ENCODE data around the gene LBX1. TPM values are rescaled to one million over a fixed set of nuclear protein-coding genes. Genes with fewer than 3 reads are reported as not detected.

The LBX1 gene
- total RNA-seq, 2 experiments from 2014 or later, result not detected

- H3K79me2 ChIP-seq (ENCODE audit: insufficient read depth, low read depth, low read length), result no peaks in the 10 kb centered on the region
- no peak overlapping the region for H3K4me2 ChIP-seq (ENCODE audit: low read length)
- ChIA-PET CTCF (ENCODE audit: unreplicated experiment) (no interaction called here), POLR2A (no interaction called here)
- no peaks in the 10 kb centered on the region for H3K9me3 ChIP-seq (ENCODE audit: low read length)
- intact Hi-C loops (cut with micrococcal nuclease; ENCODE audit: unreplicated experiment), result no loop called here
- H3K27ac ChIP-seq (ENCODE audit: low read depth, low read length, poor library complexity, severe bottlenecking), result no peak overlapping the region
- H3K4me3 ChIP-seq (ENCODE audit: low read depth, low read length, poor library complexity, severe bottlenecking), result no peak overlapping the region
- no peak for DNase-seq (ENCODE audit: low spot score)
- no peaks in the 10 kb centered on the region for H3K9me2 ChIP-seq (ENCODE audit: insufficient read depth, low read length)
- no peaks in the 10 kb centered on the region for H3K4me1 ChIP-seq (ENCODE audit: insufficient read depth, low read length, poor library complexity, severe bottlenecking)
- no peaks in the 10 kb centered on the region for H3K36me3 ChIP-seq (ENCODE audit: insufficient read depth, low read length)
- H4K20me1 ChIP-seq (ENCODE audit: insufficient read depth, low read length), result no peaks in the 10 kb centered on the region
- no TSS peak for BruUV-seq (replicated peaks)
- TF ChIP-seq CTCF (conservative IDR thresholded peaks at IDR 0.05; ENCODE audit: low read length) (no peak), EZH2phosphoT487 (IDR thresholded peaks at IDR 0.05; ENCODE audit: borderline replicate concordance, low read depth, low read length) (no peak)
- H2AFZ ChIP-seq (ENCODE audit: low read length), result no peak overlapping the region
Measured at GRCh38 chr10:101226491-101227428, 2.5 kb downstream of the LBX1 start.

- no peak overlapping the region for H3K4me3 ChIP-seq (ENCODE audit: low read depth, low read length, poor library complexity, severe bottlenecking)
- BruUV-seq (replicated peaks), result no TSS peak
- no peaks in the 10 kb centered on the region for H3K4me1 ChIP-seq (ENCODE audit: insufficient read depth, low read length, poor library complexity, severe bottlenecking)
- H4K20me1 ChIP-seq (ENCODE audit: insufficient read depth, low read length), result no peaks in the 10 kb centered on the region
- no peak overlapping the region for H2AFZ ChIP-seq (ENCODE audit: low read length)
- H3K9me2 ChIP-seq (ENCODE audit: insufficient read depth, low read length), result no peaks in the 10 kb centered on the region
- no peak overlapping the region for H3K27ac ChIP-seq (ENCODE audit: low read depth, low read length, poor library complexity, severe bottlenecking)
- no peaks in the 10 kb centered on the region for H3K9me3 ChIP-seq (ENCODE audit: low read length)
- H3K4me2 ChIP-seq (ENCODE audit: low read length), result no peak overlapping the region
- intact Hi-C loops (cut with micrococcal nuclease; ENCODE audit: unreplicated experiment), result no loop called here
- DNase-seq (ENCODE audit: low spot score), result no peak
- TF ChIP-seq CTCF (conservative IDR thresholded peaks at IDR 0.05; ENCODE audit: low read length), result no peak
- TF ChIP-seq EZH2phosphoT487 (IDR thresholded peaks at IDR 0.05; ENCODE audit: borderline replicate concordance, low read depth, low read length), result no peak
- POLR2A ChIA-PET, result no interaction called here
- H3K36me3 ChIP-seq (ENCODE audit: insufficient read depth, low read length), result no peaks in the 10 kb centered on the region
- no peaks in the 10 kb centered on the region for H3K79me2 ChIP-seq (ENCODE audit: insufficient read depth, low read depth, low read length)
- CTCF ChIA-PET (ENCODE audit: unreplicated experiment), result no interaction called here
Measured at GRCh38 chr10:101225846-101226421, 3.3 kb downstream of the LBX1 start.

Data from OCI-LY7 (cell line).